Heart left ventricle (tissue), 13 donors: ENCODE measurements around the gene PEG3.
"Not testable (repeated sequence)": the region's sequence is repeated elsewhere in the genome, so short reads cannot be mapped to it uniquely, and the experiment has no call there.

Experiments
- POLR2A ChIP-seq, 2 donors: fragments of 450-650 bp; IDR thresholded peaks; one replicate each; pipeline ENCODE4 v1.6.1; 2017; ENCODE audit warnings: antibody characterized with exemption in 2 of 2, mild to moderate bottlenecking in 2 of 2, moderate library complexity in 2 of 2
- TF ChIP-seq, protein P1 (sequence below), 12 donors: fragments of 200-600 bp; sonication (generic) in 4 of 12; IDR thresholded peaks; one replicate each; pipeline versions ENCODE4 v1.5.0 to v1.8.0; 2018 to 2022; ENCODE audit warnings: antibody characterized with exemption in 12 of 12, mild to moderate bottlenecking in 5 of 12
- donor health status: ischemic (EF 13 %, LVEDD 7.1; RV severe dilation, severe dysfunction).
- donor health status: DM: no; HTN: yes; CAD: no.
- donor health status: DM: no; HTN: no; CAD: no.
- donor health status: ischemic (EF 25% LVEDD 6.9; RV normal size, moderate dysfunction).
- donor health status: ischemic (EF 25% LVEDD 5.7; RV mildly dilated, moderate dysfunction).
- donor health status: ischemic (EF 35%, LVEDD 5.7; RV mildly dilated, moderate dysfunction).
- donor health status: nonischemic (EF 11% LVEDD 7.7; RV severe dilation, severe dysfunction).
- donor health status: DM: yes; HTN: yes; CAD: no.
- donor health status: PGD.
- donor health status: ischemic (EF 29% LVEDD 5.4; RV normal size, mild dysfunction).
- donor health status: nonischemic (EF 23%, LVEDD 6.1; RV moderate dilation, normal function).

GRCh38 chr19:56852361-56852760 lies 11.8 kb upstream of the PEG3 start:
- TF ChIP-seq, protein P1, sequence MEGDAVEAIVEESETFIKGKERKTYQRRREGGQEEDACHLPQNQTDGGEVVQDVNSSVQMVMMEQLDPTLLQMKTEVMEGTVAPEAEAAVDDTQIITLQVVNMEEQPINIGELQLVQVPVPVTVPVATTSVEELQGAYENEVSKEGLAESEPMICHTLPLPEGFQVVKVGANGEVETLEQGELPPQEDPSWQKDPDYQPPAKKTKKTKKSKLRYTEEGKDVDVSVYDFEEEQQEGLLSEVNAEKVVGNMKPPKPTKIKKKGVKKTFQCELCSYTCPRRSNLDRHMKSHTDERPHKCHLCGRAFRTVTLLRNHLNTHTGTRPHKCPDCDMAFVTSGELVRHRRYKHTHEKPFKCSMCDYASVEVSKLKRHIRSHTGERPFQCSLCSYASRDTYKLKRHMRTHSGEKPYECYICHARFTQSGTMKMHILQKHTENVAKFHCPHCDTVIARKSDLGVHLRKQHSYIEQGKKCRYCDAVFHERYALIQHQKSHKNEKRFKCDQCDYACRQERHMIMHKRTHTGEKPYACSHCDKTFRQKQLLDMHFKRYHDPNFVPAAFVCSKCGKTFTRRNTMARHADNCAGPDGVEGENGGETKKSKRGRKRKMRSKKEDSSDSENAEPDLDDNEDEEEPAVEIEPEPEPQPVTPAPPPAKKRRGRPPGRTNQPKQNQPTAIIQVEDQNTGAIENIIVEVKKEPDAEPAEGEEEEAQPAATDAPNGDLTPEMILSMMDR (IDR thresholded peaks at IDR 0.05): not testable (repeated sequence)
- not testable (repeated sequence) for TF ChIP-seq POLR2A (IDR thresholded peaks at IDR 0.05)
